ENCODE results near the gene HTRA3.

GRCh38 chr4:8232748-8233147 lies 36.8 kb upstream of the HTRA3 start:
- TF ChIP-seq EZH2 (IDR thresholded peaks at IDR 0.05; ENCODE audit: insufficient read depth, poor library complexity, severe bottlenecking) (no peak), EZH2phosphoT487 (IDR thresholded peaks at IDR 0.05; ENCODE audit: insufficient read depth, low read depth) (no peak)

Data from GM23248 (cell line).